ENCODE measurements around the gene THAP6. TPM values are rescaled to one million over a fixed set of nuclear protein-coding genes. Genes with fewer than 3 reads are reported as not detected.

Gene THAP6
- polyA plus RNA-seq, 1 donor from 2014 or later, result 42.9 TPM

GRCh38 chr4:75484190-75484589, 30.1 kb upstream of the THAP6 start:
- no peaks in the 10 kb centered on the region for H3K79me2 ChIP-seq (replicated peaks; ENCODE audit: insufficient read depth, low read length)
- H3K4me3 ChIP-seq (ENCODE audit: low read length), result no peak overlapping the region
- H2AFZ ChIP-seq (ENCODE audit: low read depth, low read length), result no peak overlapping the region
- H3K27me3 ChIP-seq (ENCODE audit: insufficient read depth, low read depth, low read length), result no peaks in the 10 kb centered on the region
- TF ChIP-seq POLR2AphosphoS5 (IDR thresholded peaks at IDR 0.05) (no peak), RAD21 (conservative IDR thresholded peaks at IDR 0.05) (no peak)
- no peaks in the 10 kb centered on the region for H3F3A ChIP-seq (ENCODE audit: insufficient read depth, low read length, poor library complexity, severe bottlenecking)
- H3K4me2 ChIP-seq (ENCODE audit: low read length), result no peak overlapping the region
- no peak overlapping the region for H3K9ac ChIP-seq (ENCODE audit: low read length)
- H4K20me1 ChIP-seq (ENCODE audit: insufficient read depth), result no peaks in the 10 kb centered on the region
- no peaks in the 10 kb centered on the region for H3K9me2 ChIP-seq (ENCODE audit: insufficient read depth, low read length)
- H3K9me3 ChIP-seq (ENCODE audit: low read length), result no peaks in the 10 kb centered on the region
- H3K27ac ChIP-seq (ENCODE audit: low read length), result no peak overlapping the region
- peaks cover 22% of the 10 kb centered on the region for H3K36me3 ChIP-seq (ENCODE audit: insufficient read depth, low read length)

- H4K20me1 ChIP-seq (ENCODE audit: insufficient read depth), result no peaks in the 10 kb centered on the region
- no peak overlapping the region for H3K4me3 ChIP-seq (ENCODE audit: low read length)
- H2AFZ ChIP-seq (ENCODE audit: low read depth, low read length), result no peak overlapping the region
- H3K79me2 ChIP-seq (replicated peaks; ENCODE audit: insufficient read depth, low read length), result no peaks in the 10 kb centered on the region
- H3K27ac ChIP-seq (ENCODE audit: low read length), result no peak overlapping the region
- H3K9me3 ChIP-seq (ENCODE audit: low read length), result no peaks in the 10 kb centered on the region
- no peak overlapping the region for H3K9ac ChIP-seq (ENCODE audit: low read length)
- peaks cover 4% of the 10 kb centered on the region for H3K36me3 ChIP-seq (ENCODE audit: insufficient read depth, low read length)
- H3K27me3 ChIP-seq (ENCODE audit: insufficient read depth, low read depth, low read length), result no peaks in the 10 kb centered on the region
- TF ChIP-seq RAD21 (conservative IDR thresholded peaks at IDR 0.05) (peak; percentile 69), EP300 (conservative IDR thresholded peaks at IDR 0.05; ENCODE audit: poor library complexity, severe bottlenecking) (no peak), SMC3 (conservative IDR thresholded peaks at IDR 0.05; ENCODE audit: poor library complexity) (peak; percentile 71), EZH2 (IDR thresholded peaks at IDR 0.05; ENCODE audit: borderline replicate concordance, insufficient read depth, low read length, poor library complexity, severe bottlenecking) (no peak), CTCF (IDR thresholded peaks at IDR 0.05; ENCODE audit: poor library complexity, severe bottlenecking) (peak; percentile 60), TAF1 (IDR thresholded peaks at IDR 0.05; ENCODE audit: low read depth) (no peak)
- no peaks in the 10 kb centered on the region for H3F3A ChIP-seq (ENCODE audit: insufficient read depth, low read length, poor library complexity, severe bottlenecking)
- no peak overlapping the region for H3K4me2 ChIP-seq (ENCODE audit: low read length)
- no peaks in the 10 kb centered on the region for H3K9me2 ChIP-seq (ENCODE audit: insufficient read depth, low read length)
Observed at GRCh38 chr4:75490155-75490554, 24.1 kb upstream of the THAP6 start.

- H3K79me2 ChIP-seq (replicated peaks; ENCODE audit: insufficient read depth, low read length), result no peaks in the 10 kb centered on the region
- H3K27me3 ChIP-seq (ENCODE audit: insufficient read depth, low read depth, low read length), result no peaks in the 10 kb centered on the region
- no peak overlapping the region for H3K9ac ChIP-seq (ENCODE audit: low read length)
- H2AFZ ChIP-seq (ENCODE audit: low read depth, low read length), result no peak overlapping the region
- H3K9me3 ChIP-seq (ENCODE audit: low read length), result no peaks in the 10 kb centered on the region
- H4K20me1 ChIP-seq (ENCODE audit: insufficient read depth), result no peaks in the 10 kb centered on the region
- no peaks in the 10 kb centered on the region for H3K9me2 ChIP-seq (ENCODE audit: insufficient read depth, low read length)
- H3K4me3 ChIP-seq (ENCODE audit: low read length), result no peak overlapping the region
- peaks cover 3% of the 10 kb centered on the region for H3K36me3 ChIP-seq (ENCODE audit: insufficient read depth, low read length)
- no peak for TF ChIP-seq REST (IDR thresholded peaks at IDR 0.05; ENCODE audit: borderline replicate concordance)
- no peak for TF ChIP-seq POLR2AphosphoS5 (IDR thresholded peaks at IDR 0.05)
- no peak for TF ChIP-seq TAF1 (IDR thresholded peaks at IDR 0.05; ENCODE audit: low read depth)
- TF ChIP-seq CTCF (IDR thresholded peaks at IDR 0.05; ENCODE audit: poor library complexity, severe bottlenecking), result no peak
- no peak for TF ChIP-seq MXI1 (conservative IDR thresholded peaks at IDR 0.05; ENCODE audit: poor library complexity, severe bottlenecking)
- no peak for TF ChIP-seq RAD21 (conservative IDR thresholded peaks at IDR 0.05)
- no peak for TF ChIP-seq EZH2 (IDR thresholded peaks at IDR 0.05; ENCODE audit: borderline replicate concordance, insufficient read depth, low read length, poor library complexity, severe bottlenecking)
- no peak for TF ChIP-seq SMC3 (conservative IDR thresholded peaks at IDR 0.05; ENCODE audit: poor library complexity)
- TF ChIP-seq EP300 (conservative IDR thresholded peaks at IDR 0.05; ENCODE audit: poor library complexity, severe bottlenecking), result no peak
- H3K27ac ChIP-seq (ENCODE audit: low read length), result no peak overlapping the region
- H3F3A ChIP-seq (ENCODE audit: insufficient read depth, low read length, poor library complexity, severe bottlenecking), result no peaks in the 10 kb centered on the region
- H3K4me2 ChIP-seq (ENCODE audit: low read length), result no peak overlapping the region
Observed at GRCh38 chr4:75494563-75494962, 19.7 kb upstream of the THAP6 start.
